HT1080 (cell line): ENCODE results near the gene SORCS2. TPM values are rescaled to one million over a fixed set of nuclear protein-coding genes. Genes with fewer than 3 reads are reported as not detected.
"Not testable (repeated sequence)": the region's sequence is repeated elsewhere in the genome, so short reads cannot be mapped to it uniquely, and the experiment has no call there.

Source experiments
- DNase-seq: peaks from one replicate; pipeline ENCODE4 v3.0.0-alpha.2; 2015; ENCODE audit warnings: low read depth
- total RNA-seq: library from RNA; depleted of rRNA; stranded (reverse); fragments of >200 nt; shearing (Covaris generic); gene quantifications from 2 replicates; pipeline ENCODE4 v1.2.3, GENCODE V29; 2014

Gene SORCS2
- total RNA-seq, 1 experiment from 2014 or later, result 5.4 TPM

GRCh38 chr4:7593646-7594412 is 401.5 kb downstream of the SORCS2 start:
- DNase-seq, result no peak

- peak; percentile 85 for DNase-seq
These were observed 403.7 kb downstream of the SORCS2 start for GRCh38 chr4:7595934-7596461.

- DNase-seq, result no peak
These were observed 404.7 kb downstream of the SORCS2 start for GRCh38 chr4:7596918-7597606.

- no peak for DNase-seq
These were observed 406.8 kb downstream of the SORCS2 start for GRCh38 chr4:7598939-7599790.

GRCh38 chr4:7600247-7600646 is 407.9 kb downstream of the SORCS2 start:
- no peak for DNase-seq

GRCh38 chr4:7602166-7602565 is 409.8 kb downstream of the SORCS2 start:
- not testable (repeated sequence) for DNase-seq

- no peak for DNase-seq
These were observed 415.0 kb downstream of the SORCS2 start for GRCh38 chr4:7607156-7607910.

- DNase-seq, result no peak
These were observed 415.7 kb downstream of the SORCS2 start for GRCh38 chr4:7608046-7608445.

GRCh38 chr4:7609316-7609715 is 417.0 kb downstream of the SORCS2 start:
- no peak for DNase-seq

GRCh38 chr4:7610022-7610670 is 417.8 kb downstream of the SORCS2 start:
- DNase-seq, result no peak

GRCh38 chr4:7610841-7611240 is 418.5 kb downstream of the SORCS2 start:
- DNase-seq, result no peak

- no peak for DNase-seq
These were observed 420.1 kb downstream of the SORCS2 start for GRCh38 chr4:7612311-7612897.

GRCh38 chr4:7614350-7614949 is 422.1 kb downstream of the SORCS2 start:
- no peak for DNase-seq

- DNase-seq, result no peak
These were observed 423.9 kb downstream of the SORCS2 start for GRCh38 chr4:7616193-7616592.

GRCh38 chr4:7618361-7618760 is 426.0 kb downstream of the SORCS2 start:
- no peak for DNase-seq

- DNase-seq, result no peak
These were observed 427.9 kb downstream of the SORCS2 start for GRCh38 chr4:7620086-7620813.

- DNase-seq, result no peak
These were observed 428.5 kb downstream of the SORCS2 start for GRCh38 chr4:7620814-7621176.

- DNase-seq, result no peak
These were observed 429.1 kb downstream of the SORCS2 start for GRCh38 chr4:7621252-7622035.
